Mesodermal cell (in vitro differentiated cells): ENCODE measurements around the gene KCNMB2.
"Not testable (repeated sequence)": the region's sequence is repeated elsewhere in the genome, so short reads cannot be mapped to it uniquely, and the experiment has no call there.

ENCODE experiments used
- H3K27ac ChIP-seq: 2 replicates; pipeline ENCODE4 v1.7.0; 2013; ENCODE audit warnings: mild to moderate bottlenecking, low read depth, low read length, moderate library complexity; ENCODE audit not compliant: severe bottlenecking
- H3K36me3 ChIP-seq: 2 replicates; pipeline ENCODE4 v1.7.1; 2013; ENCODE audit warnings: mild to moderate bottlenecking, low read length, moderate library complexity; ENCODE audit not compliant: control insufficient read depth, insufficient read depth
- H3K4me1 ChIP-seq: one replicate; pipeline ENCODE4 v1.7.1; 2013; ENCODE audit warnings: mild to moderate bottlenecking, low read length; ENCODE audit not compliant: insufficient read depth, control insufficient read depth, poor library complexity, severe bottlenecking
- H3K4me3 ChIP-seq: 2 replicates; pipeline ENCODE4 v1.7.0; 2013; ENCODE audit warnings: low read length, control low read depth, mild to moderate bottlenecking; ENCODE audit not compliant: insufficient read depth, poor library complexity, severe bottlenecking; ENCODE audit errors: extremely low read depth
- H3K9me3 ChIP-seq: 2 replicates; pipeline ENCODE4 v1.7.1; 2013; ENCODE audit warnings: mild to moderate bottlenecking, low read length, moderate library complexity; ENCODE audit not compliant: control insufficient read depth
- WGBS, 2 experiments: methylation state at CpG; one replicate each; pipeline ENCODE4 v1.1.5; 2013; ENCODE audit warnings: missing lambda C conversion rate in 2 of 2; ENCODE audit not compliant: insufficient coverage in 2 of 2; 5-methylcytosine and 5-hydroxymethylcytosine counted together

The KCNMB2 gene

GRCh38 chr3:178546079-178546478, 9.8 kb downstream of the KCNMB2 start:
- Histone ChIP-seq H3K9me3 (no peaks in the 10 kb centered on the region), H3K36me3 (no peaks in the 10 kb centered on the region), H3K4me3 (no peak overlapping the region), H3K27ac (no peak overlapping the region), H3K4me1 (no peaks in the 10 kb centered on the region)
- no CpG with 5 or more reads among the region's 1 CpG for WGBS, 2 experiments

DNA sequence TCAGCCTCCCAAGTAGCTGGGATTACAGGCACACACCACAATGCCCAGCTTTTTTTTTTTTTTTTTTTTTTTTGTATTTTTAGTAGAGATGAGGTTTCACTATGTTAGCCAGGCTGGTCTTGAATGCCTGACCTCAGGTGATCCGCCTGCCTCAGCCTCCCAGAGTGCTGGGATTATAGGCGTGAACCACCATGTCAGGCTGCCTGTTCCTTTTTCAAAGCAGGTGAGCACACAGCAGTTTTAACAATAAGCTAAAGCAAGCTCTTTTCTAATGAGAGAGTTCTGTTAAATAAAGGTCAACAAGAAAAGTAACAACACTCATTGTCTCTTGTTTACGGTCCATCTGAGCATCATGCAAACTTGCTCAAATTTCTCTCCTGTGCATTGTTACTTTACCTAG, 13.2 kb downstream of the KCNMB2 start:
- H3K27ac ChIP-seq, H3K36me3 ChIP-seq, H3K4me3 ChIP-seq, H3K4me1 ChIP-seq, H3K9me3 ChIP-seq: not testable (repeated sequence)
- 75% methylated on average over 2 of the region's 3 CpGs for WGBS, 2 experiments

DNA sequence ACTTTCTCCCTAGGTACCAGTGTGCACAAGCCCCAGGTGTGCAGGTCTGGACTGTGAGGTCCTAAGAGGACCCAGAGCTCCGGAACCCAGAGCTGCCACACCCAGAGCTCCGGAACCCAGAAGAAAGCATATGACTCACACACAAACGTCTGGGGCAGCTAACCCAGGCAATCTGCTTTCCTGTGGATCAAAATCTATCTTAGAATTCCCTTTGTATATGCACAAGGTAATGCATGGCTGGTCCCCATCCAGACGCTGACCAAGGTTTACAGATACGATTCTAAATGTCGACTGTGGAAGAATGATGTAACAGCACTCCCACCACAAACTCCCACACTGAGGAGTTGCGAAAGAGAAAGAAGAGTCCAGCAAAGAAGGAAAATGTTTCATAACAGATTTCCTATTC, 15.7 kb downstream of the KCNMB2 start:
- no peaks in the 10 kb centered on the region for H3K36me3 ChIP-seq
- H3K27ac ChIP-seq: no peak overlapping the region
- no peaks in the 10 kb centered on the region for H3K9me3 ChIP-seq
- H3K4me1 ChIP-seq: no peaks in the 10 kb centered on the region
- 79 to 83% methylated on average over 3 to 4 of the region's 7 CpGs for WGBS, 2 experiments
- H3K4me3 ChIP-seq: no peak overlapping the region

- Histone ChIP-seq H3K4me1 (no peaks in the 10 kb centered on the region), H3K27ac (no peak overlapping the region), H3K9me3 (no peaks in the 10 kb centered on the region), H3K36me3 (no peaks in the 10 kb centered on the region), H3K4me3 (no peak overlapping the region)
- 67 to 83% methylated on average over 3 to 4 of the region's 8 CpGs for WGBS, 2 experiments
Observed at GRCh38 chr3:178558637-178559036, 22.4 kb downstream of the KCNMB2 start.

GRCh38 chr3:178560759-178561158, 24.5 kb downstream of the KCNMB2 start:
- no peaks in the 10 kb centered on the region for H3K4me1 ChIP-seq
- no peak overlapping the region for H3K27ac ChIP-seq
- H3K4me3 ChIP-seq: no peak overlapping the region
- no peaks in the 10 kb centered on the region for H3K9me3 ChIP-seq
- H3K36me3 ChIP-seq: no peaks in the 10 kb centered on the region
- 63 to 72% methylated on average over 1 to 2 of the region's 3 CpGs for WGBS, 2 experiments

GRCh38 chr3:178561239-178561638, 25.0 kb downstream of the KCNMB2 start:
- WGBS, 2 experiments: 90 to 100% methylated on average over 1 to 2 of the region's 4 CpGs
- no peak overlapping the region for H3K27ac ChIP-seq

DNA sequence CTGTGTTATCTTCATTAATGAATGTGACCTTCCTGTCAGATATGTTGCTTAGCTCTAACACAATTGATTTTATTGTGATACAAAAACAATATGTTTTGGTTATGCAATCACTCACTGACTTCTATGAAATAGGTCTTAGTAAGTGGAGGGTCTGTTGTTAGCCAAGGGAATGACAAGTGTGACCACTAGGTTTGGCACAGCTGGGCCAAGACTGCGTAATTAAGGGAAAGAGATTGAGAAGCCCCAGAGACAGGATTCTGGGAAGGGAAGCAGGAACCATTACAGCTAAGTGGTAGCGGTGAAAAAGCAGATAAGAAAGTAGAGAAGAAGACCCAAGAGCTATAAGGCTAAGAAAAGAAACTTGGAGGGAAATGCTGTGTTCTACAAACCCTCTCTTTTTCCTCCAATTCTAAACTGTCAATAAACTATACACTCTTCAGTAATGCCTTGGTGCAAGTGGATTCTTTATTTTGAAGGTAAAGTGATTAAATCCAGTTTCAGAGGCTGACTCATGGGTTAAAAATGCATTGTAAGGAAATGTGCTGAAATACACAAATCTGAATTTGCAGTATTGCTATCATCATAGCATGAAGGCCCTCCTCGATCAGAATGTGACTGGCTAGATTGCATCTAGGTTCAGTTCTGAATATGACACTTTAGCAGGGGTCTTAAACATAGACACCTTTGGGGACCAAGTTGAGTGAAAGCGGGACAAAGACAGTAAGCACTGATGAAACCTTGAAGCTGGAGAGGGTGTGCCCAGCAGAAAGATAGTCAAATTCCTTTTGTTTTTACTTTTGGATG, 26.1 kb downstream of the KCNMB2 start:
- H3K4me1 ChIP-seq: no peaks in the 10 kb centered on the region
- no peaks in the 10 kb centered on the region for H3K9me3 ChIP-seq
- 75 to 89% methylated on average over 2 to 3 of the region's 4 CpGs for WGBS, 2 experiments
- no peaks in the 10 kb centered on the region for H3K36me3 ChIP-seq
- no peak overlapping the region for H3K4me3 ChIP-seq
- no peak overlapping the region for H3K27ac ChIP-seq

More at GRCh38 chr3:178561239-178561638, 25.0 kb downstream of the KCNMB2 start:
- Histone ChIP-seq H3K9me3 (no peaks in the 10 kb centered on the region), H3K4me1 (no peaks in the 10 kb centered on the region), H3K36me3 (no peaks in the 10 kb centered on the region), H3K4me3 (no peak overlapping the region)

DNA sequence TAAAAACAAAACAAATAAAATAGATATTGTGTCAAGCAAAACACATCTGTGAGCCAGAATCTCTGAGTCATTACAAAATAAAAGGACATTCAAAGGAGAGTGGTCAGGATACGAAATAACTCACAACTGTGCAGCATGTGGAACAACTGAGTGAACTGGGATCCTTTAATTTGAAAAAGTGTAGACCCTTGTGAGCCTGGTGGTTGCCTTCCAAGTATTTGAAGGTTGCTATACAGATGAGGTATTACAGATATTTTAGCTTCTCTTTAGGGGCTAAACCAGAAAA, 26.7 kb downstream of the KCNMB2 start:
- Histone ChIP-seq H3K4me1 (no peaks in the 10 kb centered on the region), H3K9me3 (no peaks in the 10 kb centered on the region), H3K27ac (no peak overlapping the region), H3K4me3 (no peak overlapping the region), H3K36me3 (no peaks in the 10 kb centered on the region)
- 86 to 88% methylated on average over 1 of the region's 1 CpG for WGBS, 2 experiments

DNA sequence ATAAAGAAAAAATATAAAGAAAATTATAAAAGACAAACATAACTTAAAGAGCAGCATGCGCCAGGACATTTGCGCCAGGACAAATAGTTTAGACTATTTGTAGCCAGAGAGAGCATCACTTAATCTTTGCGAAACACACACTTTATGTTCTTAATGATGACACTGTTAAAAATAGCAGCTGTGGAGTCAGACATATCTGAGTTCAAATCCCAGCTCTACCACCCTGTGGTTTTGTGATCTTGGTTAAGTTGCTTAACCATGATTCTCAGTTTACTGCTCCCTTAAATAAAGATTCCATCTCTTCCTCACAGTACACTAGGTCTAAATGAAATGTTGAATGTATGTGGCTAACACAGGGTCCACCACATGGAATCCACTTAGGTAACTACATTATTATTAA, 31.4 kb downstream of the KCNMB2 start:
- no peak overlapping the region for H3K4me3 ChIP-seq
- H3K4me1 ChIP-seq: no peaks in the 10 kb centered on the region
- H3K27ac ChIP-seq: no peak overlapping the region
- H3K9me3 ChIP-seq: no peaks in the 10 kb centered on the region
- no peaks in the 10 kb centered on the region for H3K36me3 ChIP-seq
- WGBS, 2 experiments: 100% methylated on average over 2 of the region's 3 CpGs; no CpG with 5 or more reads in 1 of the 2 experiments

- Histone ChIP-seq H3K9me3 (no peaks in the 10 kb centered on the region), H3K27ac (no peak overlapping the region), H3K4me3 (no peak overlapping the region), H3K4me1 (no peaks in the 10 kb centered on the region), H3K36me3 (no peaks in the 10 kb centered on the region)
- 50 to 71% methylated on average over 1 of the region's 2 CpGs for WGBS, 2 experiments
Observed at GRCh38 chr3:178568155-178568731, 32.0 kb downstream of the KCNMB2 start.

GRCh38 chr3:178568911-178569310, 32.7 kb downstream of the KCNMB2 start:
- Histone ChIP-seq H3K4me3 (no peak overlapping the region), H3K36me3 (no peaks in the 10 kb centered on the region), H3K4me1 (no peaks in the 10 kb centered on the region), H3K27ac (no peak overlapping the region), H3K9me3 (no peaks in the 10 kb centered on the region)
- WGBS, 2 experiments: 86 to 100% methylated on average over 1 of the region's 1 CpG
